Esophagus muscularis mucosa (tissue), 3 donors: ENCODE measurements around the gene ANKRD49.

ENCODE experiments used
- POLR2A ChIP-seq: fragments of 450-650 bp; IDR thresholded peaks from one replicate; pipeline ENCODE4 v1.6.1; 2017; ENCODE audit warnings: antibody characterized with exemption, moderate library complexity, mild to moderate bottlenecking, low read depth
- POLR2AphosphoS5 ChIP-seq, 2 donors: sonication (generic); formaldehyde crosslinking; IDR thresholded peaks; one replicate each; pipeline ENCODE4 v1.6.1; 2017; ENCODE audit warnings: antibody characterized with exemption in 2 of 2
- TF ChIP-seq, protein P1 (sequence below), 3 experiments: fragments of 200-600 bp in 2 of 3; fragments of 450-650 bp in 1 of 3; sonication (generic) in 2 of 3; IDR thresholded peaks; one replicate each; pipeline ENCODE4 v1.5.1; 2017 to 2019; ENCODE audit warnings: antibody characterized with exemption in 3 of 3, mild to moderate bottlenecking in 2 of 3, moderate library complexity in 1 of 3

DNA sequence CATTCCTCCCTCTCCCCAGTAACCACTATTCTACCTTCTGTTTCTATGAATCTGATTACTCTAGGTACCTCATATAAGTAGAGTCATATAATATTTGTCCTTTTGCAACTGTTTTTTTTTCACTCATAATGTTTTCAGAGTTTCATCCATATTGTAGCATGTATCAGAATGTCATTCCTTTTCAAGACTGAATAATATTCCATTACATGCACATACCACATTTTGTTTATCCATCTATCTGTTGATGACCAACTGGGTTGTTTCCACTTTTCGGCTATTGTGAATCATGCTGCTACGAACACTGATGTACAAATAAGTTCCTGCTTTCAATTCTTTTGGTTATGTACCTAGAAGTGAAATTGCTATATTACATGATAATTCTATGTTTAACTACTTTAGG lies 40.8 kb upstream of the ANKRD49 start:
- TF ChIP-seq POLR2A, result no peak
- TF ChIP-seq, protein P1, sequence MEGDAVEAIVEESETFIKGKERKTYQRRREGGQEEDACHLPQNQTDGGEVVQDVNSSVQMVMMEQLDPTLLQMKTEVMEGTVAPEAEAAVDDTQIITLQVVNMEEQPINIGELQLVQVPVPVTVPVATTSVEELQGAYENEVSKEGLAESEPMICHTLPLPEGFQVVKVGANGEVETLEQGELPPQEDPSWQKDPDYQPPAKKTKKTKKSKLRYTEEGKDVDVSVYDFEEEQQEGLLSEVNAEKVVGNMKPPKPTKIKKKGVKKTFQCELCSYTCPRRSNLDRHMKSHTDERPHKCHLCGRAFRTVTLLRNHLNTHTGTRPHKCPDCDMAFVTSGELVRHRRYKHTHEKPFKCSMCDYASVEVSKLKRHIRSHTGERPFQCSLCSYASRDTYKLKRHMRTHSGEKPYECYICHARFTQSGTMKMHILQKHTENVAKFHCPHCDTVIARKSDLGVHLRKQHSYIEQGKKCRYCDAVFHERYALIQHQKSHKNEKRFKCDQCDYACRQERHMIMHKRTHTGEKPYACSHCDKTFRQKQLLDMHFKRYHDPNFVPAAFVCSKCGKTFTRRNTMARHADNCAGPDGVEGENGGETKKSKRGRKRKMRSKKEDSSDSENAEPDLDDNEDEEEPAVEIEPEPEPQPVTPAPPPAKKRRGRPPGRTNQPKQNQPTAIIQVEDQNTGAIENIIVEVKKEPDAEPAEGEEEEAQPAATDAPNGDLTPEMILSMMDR (IDR thresholded peaks at IDR 0.05), result no peak
- TF ChIP-seq POLR2AphosphoS5 (IDR thresholded peaks at IDR 0.05), result no peak
